ENCODE data around the gene PRSS2. TPM values are rescaled to one million over a fixed set of nuclear protein-coding genes. Genes with fewer than 3 reads are reported as not detected.

The PRSS2 gene
- total and polyA plus RNA-seq, 4 donors, result 9.3 to 24.4 (median 15.5) TPM

- H3K4me1 ChIP-seq (ENCODE audit: control insufficient read depth in 1 of 2, insufficient read depth in 2 of 2, low read length in 2 of 2), result no peaks in the 10 kb centered on the region
- 52 to 68% methylated on average over 5 of the region's 5 CpGs for WGBS, 2 donors
- H3K27me3 ChIP-seq (ENCODE audit: control insufficient read depth in 1 of 2, insufficient read depth in 2 of 2, low read length in 1 of 2), result peaks cover 0 to 1% of the 10 kb centered on the region in 2 donors
These were observed 24.6 kb downstream of the PRSS2 start for GRCh38 chr7:142795339-142795863.

GRCh38 chr7:142796001-142796500, 25.3 kb downstream of the PRSS2 start:
- WGBS, 2 donors, result 37 to 60% methylated on average over 9 of the region's 9 CpGs
- ATAC-seq (ENCODE audit: low FRiP score) (no peak), DNase-seq (no peak)
- Histone ChIP-seq H3K36me3 (ENCODE audit: control insufficient read depth in 1 of 2, insufficient read depth in 2 of 2, low read length in 1 of 2) (no peaks in the 10 kb centered on the region), H3K9me3 (ENCODE audit: control insufficient read depth, low read length) (no peaks in the 10 kb centered on the region), H3K4me1 (ENCODE audit: control insufficient read depth in 1 of 2, insufficient read depth in 2 of 2, low read length in 2 of 2) (no peaks in the 10 kb centered on the region), H3K4me3 (ENCODE audit: low read length in 2 of 2) (no peak overlapping the region), H3K27me3 (ENCODE audit: control insufficient read depth in 1 of 2, insufficient read depth in 2 of 2, low read length in 1 of 2) (peaks cover 0 to 1% of the 10 kb centered on the region in 2 donors), H3K27ac (ENCODE audit: low read depth in 1 of 2, low read length in 2 of 2) (no peak overlapping the region)
- intact Hi-C loops (cut with DNase I), result no loop called here

More at GRCh38 chr7:142795339-142795863, 24.6 kb downstream of the PRSS2 start:
- intact Hi-C loops (cut with DNase I), result no loop called here
- H3K27ac ChIP-seq (ENCODE audit: low read depth in 1 of 2, low read length in 2 of 2), result no peak overlapping the region
- DNase-seq (no peak), ATAC-seq (ENCODE audit: low FRiP score) (no peak)
- no peaks in the 10 kb centered on the region for H3K36me3 ChIP-seq (ENCODE audit: control insufficient read depth in 1 of 2, insufficient read depth in 2 of 2, low read length in 1 of 2)
- H3K9me3 ChIP-seq (ENCODE audit: control insufficient read depth, low read length), result no peaks in the 10 kb centered on the region
- no peak overlapping the region for H3K4me3 ChIP-seq (ENCODE audit: low read length in 2 of 2)

DNA sequence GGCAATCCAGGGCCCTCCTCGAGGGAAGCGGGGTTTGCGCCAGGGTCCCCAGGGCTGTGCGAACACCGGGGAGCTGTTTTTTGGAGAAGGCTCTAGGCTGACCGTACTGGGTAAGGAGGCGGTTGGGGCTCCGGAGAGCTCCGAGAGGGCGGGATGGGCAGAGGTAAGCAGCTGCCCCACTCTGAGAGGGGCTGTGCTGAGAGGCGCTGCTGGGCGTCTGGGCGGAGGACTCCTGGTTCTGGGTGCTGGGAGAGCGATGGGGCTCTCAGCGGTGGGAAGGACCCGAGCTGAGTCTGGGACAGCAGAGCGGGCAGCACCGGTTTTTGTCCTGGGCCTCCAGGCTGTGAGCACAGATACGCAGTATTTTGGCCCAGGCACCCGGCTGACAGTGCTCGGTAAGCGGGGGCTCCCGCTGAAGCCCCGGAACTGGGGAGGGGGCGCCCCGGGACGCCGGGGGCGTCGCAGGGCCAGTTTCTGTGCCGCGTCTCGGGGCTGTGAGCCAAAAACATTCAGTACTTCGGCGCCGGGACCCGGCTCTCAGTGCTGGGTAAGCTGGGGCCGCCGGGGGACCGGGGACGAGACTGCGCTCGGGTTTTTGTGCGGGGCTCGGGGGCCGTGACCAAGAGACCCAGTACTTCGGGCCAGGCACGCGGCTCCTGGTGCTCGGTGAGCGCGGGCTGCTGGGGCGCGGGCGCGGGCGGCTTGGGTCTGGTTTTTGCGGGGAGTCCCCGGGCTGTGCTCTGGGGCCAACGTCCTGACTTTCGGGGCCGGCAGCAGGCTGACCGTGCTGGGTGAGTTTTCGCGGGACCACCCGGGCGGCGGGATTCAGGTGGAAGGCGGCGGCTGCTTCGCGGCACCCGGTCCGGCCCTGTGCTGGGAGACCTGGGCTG, 26.0 kb downstream of the PRSS2 start:
- Histone ChIP-seq H3K4me1 (ENCODE audit: control insufficient read depth in 1 of 2, insufficient read depth in 2 of 2, low read length in 2 of 2) (no peaks in the 10 kb centered on the region), H3K27ac (ENCODE audit: low read depth in 1 of 2, low read length in 2 of 2) (no peak overlapping the region), H3K9me3 (ENCODE audit: control insufficient read depth, low read length) (no peaks in the 10 kb centered on the region), H3K36me3 (ENCODE audit: control insufficient read depth in 1 of 2, insufficient read depth in 2 of 2, low read length in 1 of 2) (no peaks in the 10 kb centered on the region), H3K4me3 (ENCODE audit: low read length in 2 of 2) (peak overlapping the region; percentile 23 to 41), H3K27me3 (ENCODE audit: control insufficient read depth in 1 of 2, insufficient read depth in 2 of 2, low read length in 1 of 2) (peaks cover 0 to 1% of the 10 kb centered on the region in 2 donors)
- intact Hi-C loops (cut with DNase I), result no loop called here
- DNase-seq, result no peak
- WGBS, 2 donors, result 2 to 4% methylated on average over 70 to 74 of the region's 74 CpGs
- ATAC-seq (ENCODE audit: low FRiP score), result peak; percentile 23

DNA sequence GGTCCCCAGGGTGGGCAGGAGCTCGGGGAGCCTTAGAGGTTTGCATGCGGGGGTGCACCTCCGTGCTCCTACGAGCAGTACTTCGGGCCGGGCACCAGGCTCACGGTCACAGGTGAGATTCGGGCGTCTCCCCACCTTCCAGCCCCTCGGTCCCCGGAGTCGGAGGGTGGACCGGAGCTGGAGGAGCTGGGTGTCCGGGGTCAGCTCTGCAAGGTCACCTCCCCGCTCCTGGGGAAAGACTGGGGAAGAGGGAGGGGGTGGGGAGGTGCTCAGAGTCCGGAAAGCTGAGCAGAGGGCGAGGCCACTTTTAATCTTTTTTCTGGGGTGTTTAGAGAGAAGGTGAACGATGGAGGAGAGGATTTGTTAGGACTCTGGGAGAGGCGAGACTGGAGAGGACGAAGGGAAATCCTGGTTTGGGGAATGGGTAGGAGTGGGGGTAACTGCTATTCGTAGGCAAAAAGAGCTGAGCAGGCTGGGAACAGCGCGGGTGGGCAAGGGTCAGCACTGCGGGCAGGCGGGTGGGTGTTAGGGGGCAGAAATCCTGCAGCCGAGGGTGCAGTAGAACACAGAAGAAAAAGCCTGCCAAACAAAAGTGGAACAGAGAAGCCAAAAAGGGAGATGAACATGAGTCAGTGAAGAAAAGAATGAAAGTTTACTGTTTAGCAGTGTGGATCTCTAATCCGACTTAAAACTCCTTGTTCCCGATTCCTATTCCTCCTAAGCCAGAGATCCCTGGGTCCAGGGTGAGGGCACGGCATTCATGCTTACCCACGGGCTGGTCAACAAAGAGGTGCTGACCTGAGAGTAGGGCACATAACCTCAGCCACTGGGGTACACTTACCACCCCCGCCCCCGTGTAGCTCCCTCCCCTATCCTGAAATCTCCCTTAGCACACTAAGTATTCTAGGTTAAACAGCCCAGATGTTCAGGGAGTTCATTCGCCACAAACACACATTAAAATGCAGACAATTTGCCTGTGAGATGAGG, 26.9 kb downstream of the PRSS2 start:
- H3K27me3 ChIP-seq (ENCODE audit: control insufficient read depth in 1 of 2, insufficient read depth in 2 of 2, low read length in 1 of 2), result peaks cover 0 to 1% of the 10 kb centered on the region in 2 donors
- ATAC-seq (ENCODE audit: low FRiP score) (no peak), DNase-seq (no peak)
- H3K36me3 ChIP-seq (ENCODE audit: control insufficient read depth in 1 of 2, insufficient read depth in 2 of 2, low read length in 1 of 2), result no peaks in the 10 kb centered on the region
- no peak overlapping the region for H3K27ac ChIP-seq (ENCODE audit: low read depth in 1 of 2, low read length in 2 of 2)
- intact Hi-C loops (cut with DNase I), result no loop called here
- WGBS, 2 donors, result 5 to 8% methylated on average over 33 of the region's 33 CpGs
- H3K9me3 ChIP-seq (ENCODE audit: control insufficient read depth, low read length), result no peaks in the 10 kb centered on the region
- peak overlapping the region in 1 of 2 donors; percentile 41 for H3K4me3 ChIP-seq (ENCODE audit: low read length in 2 of 2)
- H3K4me1 ChIP-seq (ENCODE audit: control insufficient read depth in 1 of 2, insufficient read depth in 2 of 2, low read length in 2 of 2), result no peaks in the 10 kb centered on the region

- peaks cover 0 to 1% of the 10 kb centered on the region in 2 donors for H3K27me3 ChIP-seq (ENCODE audit: control insufficient read depth in 1 of 2, insufficient read depth in 2 of 2, low read length in 1 of 2)
- 91 to 92% methylated on average over 11 of the region's 11 CpGs for WGBS, 2 donors
- DNase-seq (no peak), ATAC-seq (ENCODE audit: low FRiP score) (no peak)
- H3K27ac ChIP-seq (ENCODE audit: low read depth in 1 of 2, low read length in 2 of 2), result no peak overlapping the region
- no peaks in the 10 kb centered on the region for H3K9me3 ChIP-seq (ENCODE audit: control insufficient read depth, low read length)
- H3K4me3 ChIP-seq (ENCODE audit: low read length in 2 of 2), result no peak overlapping the region
- intact Hi-C loops (cut with DNase I), result no loop called here
- no peaks in the 10 kb centered on the region for H3K4me1 ChIP-seq (ENCODE audit: control insufficient read depth in 1 of 2, insufficient read depth in 2 of 2, low read length in 2 of 2)
- H3K36me3 ChIP-seq (ENCODE audit: control insufficient read depth in 1 of 2, insufficient read depth in 2 of 2, low read length in 1 of 2), result no peaks in the 10 kb centered on the region
These were observed 28.0 kb downstream of the PRSS2 start for GRCh38 chr7:142798451-142799436.

DNA sequence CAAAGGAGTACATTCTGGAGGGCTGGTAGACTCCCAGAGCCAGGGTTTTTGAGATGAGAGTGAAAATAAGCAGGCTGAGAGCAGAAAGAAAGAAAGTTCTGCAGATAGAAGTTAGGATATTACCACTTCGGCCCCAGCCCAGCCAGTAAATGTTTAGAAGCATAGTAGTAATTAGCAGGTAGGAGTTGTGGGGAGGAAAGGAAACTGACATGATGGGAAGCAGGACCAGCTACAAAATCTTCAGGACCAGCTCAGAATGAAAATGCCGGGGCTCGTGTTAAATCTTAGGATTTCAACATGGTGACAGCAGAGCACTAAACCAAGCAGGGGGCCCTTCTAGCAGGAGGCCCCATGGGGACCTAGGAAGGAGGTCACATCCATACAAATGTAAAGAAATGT, 28.7 kb downstream of the PRSS2 start:
- no peak for DNase-seq
- H3K27ac ChIP-seq (ENCODE audit: low read depth in 1 of 2, low read length in 2 of 2), result no peak overlapping the region
- no peaks in the 10 kb centered on the region for H3K36me3 ChIP-seq (ENCODE audit: control insufficient read depth in 1 of 2, insufficient read depth in 2 of 2, low read length in 1 of 2)
- H3K4me3 ChIP-seq (ENCODE audit: low read length in 2 of 2), result no peak overlapping the region
- H3K4me1 ChIP-seq (ENCODE audit: control insufficient read depth in 1 of 2, insufficient read depth in 2 of 2, low read length in 2 of 2), result no peaks in the 10 kb centered on the region
- WGBS, 2 donors, result 73 to 80% methylated on average over 3 of the region's 3 CpGs
- H3K27me3 ChIP-seq (ENCODE audit: control insufficient read depth in 1 of 2, insufficient read depth in 2 of 2, low read length in 1 of 2), result peaks cover 0 to 1% of the 10 kb centered on the region in 2 donors
- no peak for ATAC-seq (ENCODE audit: low FRiP score)
- intact Hi-C loops (cut with DNase I), result no loop called here
- no peaks in the 10 kb centered on the region for H3K9me3 ChIP-seq (ENCODE audit: control insufficient read depth, low read length)

- Histone ChIP-seq H3K4me1 (ENCODE audit: control insufficient read depth in 1 of 2, insufficient read depth in 2 of 2, low read length in 2 of 2) (no peaks in the 10 kb centered on the region), H3K9me3 (ENCODE audit: control insufficient read depth, low read length) (no peaks in the 10 kb centered on the region), H3K27ac (ENCODE audit: low read depth in 1 of 2, low read length in 2 of 2) (no peak overlapping the region), H3K4me3 (ENCODE audit: low read length in 2 of 2) (no peak overlapping the region), H3K36me3 (ENCODE audit: control insufficient read depth in 1 of 2, insufficient read depth in 2 of 2, low read length in 1 of 2) (no peaks in the 10 kb centered on the region), H3K27me3 (ENCODE audit: control insufficient read depth in 1 of 2, insufficient read depth in 2 of 2, low read length in 1 of 2) (no peaks in the 10 kb centered on the region)
- DNase-seq (no peak), ATAC-seq (ENCODE audit: low FRiP score) (no peak)
- intact Hi-C loops (cut with DNase I), result no loop called here
- 89 to 92% methylated on average over 1 of the region's 1 CpG for WGBS, 2 donors
These were observed 29.3 kb downstream of the PRSS2 start for GRCh38 chr7:142800088-142800487.
